EL (cell line): Measurements from ENCODE around the gene SHROOM2.

Experiments
- DNase-seq: peaks from one replicate; pipeline ENCODE4 v3.0.0-alpha.2; 2016

The SHROOM2 gene

GRCh38 chrX:9871701-9872268 is 85.6 kb downstream of the SHROOM2 start:
- DNase-seq, result no peak

- no peak for DNase-seq
Measured at GRCh38 chrX:9873360-9873759, 87.1 kb downstream of the SHROOM2 start.

- DNase-seq, result peak; percentile 18
Measured at GRCh38 chrX:9873952-9874351, 87.7 kb downstream of the SHROOM2 start.

GRCh38 chrX:9874483-9874882 is 88.3 kb downstream of the SHROOM2 start:
- DNase-seq, result no peak

- no peak for DNase-seq
Measured at GRCh38 chrX:9875801-9876200, 89.6 kb downstream of the SHROOM2 start.

GRCh38 chrX:9876201-9876600 is 90.0 kb downstream of the SHROOM2 start:
- DNase-seq, result no peak

- peak; percentile 13 for DNase-seq
Measured at GRCh38 chrX:9878146-9878820, 92.1 kb downstream of the SHROOM2 start.

- DNase-seq, result no peak
Measured at GRCh38 chrX:9880237-9880636, 94.0 kb downstream of the SHROOM2 start.

GRCh38 chrX:9880870-9881269 is 94.6 kb downstream of the SHROOM2 start:
- no peak for DNase-seq

GRCh38 chrX:9882669-9883446 is 96.6 kb downstream of the SHROOM2 start:
- no peak for DNase-seq

GRCh38 chrX:9884031-9884779 is 98.0 kb downstream of the SHROOM2 start:
- DNase-seq, result no peak

- DNase-seq, result peak; percentile 55
Measured at GRCh38 chrX:9885150-9885549, 98.9 kb downstream of the SHROOM2 start.

GRCh38 chrX:9887659-9888297 is 101.5 kb downstream of the SHROOM2 start:
- no peak for DNase-seq

- peak; percentile 26 for DNase-seq
Measured at GRCh38 chrX:9888953-9889470, 102.8 kb downstream of the SHROOM2 start.

GRCh38 chrX:9890681-9891091 is 104.5 kb downstream of the SHROOM2 start:
- DNase-seq, result no peak

GRCh38 chrX:9895225-9895912 is 109.1 kb downstream of the SHROOM2 start:
- DNase-seq, result no peak

- DNase-seq, result peak; percentile 90
Measured at GRCh38 chrX:9897761-9898161, 111.5 kb downstream of the SHROOM2 start.

- DNase-seq, result peak; percentile 71
Measured at GRCh38 chrX:9899640-9900111, 113.4 kb downstream of the SHROOM2 start.

GRCh38 chrX:9902656-9903055 is 116.4 kb downstream of the SHROOM2 start:
- DNase-seq, result peak; percentile 53

GRCh38 chrX:9903146-9903545 is 116.9 kb downstream of the SHROOM2 start:
- no peak for DNase-seq

- DNase-seq, result peak; percentile 64
Measured at GRCh38 chrX:9905288-9905687, 119.1 kb downstream of the SHROOM2 start.

- DNase-seq, result no peak
Measured at GRCh38 chrX:9905721-9906120, 119.5 kb downstream of the SHROOM2 start.
